22Rv1 (cell line): ENCODE data around the gene CDH22.

Experiments
- CTCF ChIP-seq: fragments of 450-650 bp; IDR thresholded peaks from 2 replicates; pipeline ENCODE4 v1.5.1; 2017; ENCODE audit warnings: mild to moderate bottlenecking
- ZFX ChIP-seq: fragments of 450-650 bp; IDR thresholded peaks from 2 replicates; pipeline ENCODE4 v1.6.1; 2017; ENCODE audit warnings: antibody characterized with exemption, borderline replicate concordance

- TF ChIP-seq CTCF (no peak), ZFX (no peak)
These were observed 112.8 kb downstream of the CDH22 start for GRCh38 chr20:46195264-46196036.
